ENCODE results near the gene FAM81A. TPM values are rescaled to one million over a fixed set of nuclear protein-coding genes. Genes with fewer than 3 reads are reported as not detected.
"Not testable (repeated sequence)": the region's sequence is repeated elsewhere in the genome, so short reads cannot be mapped to it uniquely, and the experiment has no call there.

Gene FAM81A
- total RNA-seq, 1 donor from 2014 or later, result 0.35 TPM

GRCh38 chr15:59484399-59484798 lies 46.4 kb downstream of the FAM81A start:
- no peak for DNase-seq (ENCODE audit: low spot score)

DNA sequence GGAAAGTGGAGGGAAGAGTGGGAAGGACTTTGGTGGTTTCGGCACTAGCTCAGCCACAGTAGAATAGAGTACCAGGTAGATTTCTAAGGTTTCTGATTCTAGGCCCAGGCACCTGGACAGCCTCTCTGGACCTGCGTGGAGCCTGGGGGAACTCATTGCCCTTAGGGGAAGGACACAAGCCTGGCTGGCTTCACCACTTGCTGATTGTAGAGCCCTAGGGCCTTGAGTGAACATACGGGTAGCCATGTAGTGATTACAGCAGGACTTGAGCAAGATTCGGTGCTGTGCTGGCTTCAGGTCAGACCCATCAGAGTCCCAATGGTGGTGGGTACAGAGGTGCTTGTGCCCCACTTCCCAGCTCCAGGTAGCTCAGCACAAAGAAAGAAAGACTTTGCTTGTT lies 47.0 kb downstream of the FAM81A start:
- DNase-seq (ENCODE audit: low spot score), result no peak

DNA sequence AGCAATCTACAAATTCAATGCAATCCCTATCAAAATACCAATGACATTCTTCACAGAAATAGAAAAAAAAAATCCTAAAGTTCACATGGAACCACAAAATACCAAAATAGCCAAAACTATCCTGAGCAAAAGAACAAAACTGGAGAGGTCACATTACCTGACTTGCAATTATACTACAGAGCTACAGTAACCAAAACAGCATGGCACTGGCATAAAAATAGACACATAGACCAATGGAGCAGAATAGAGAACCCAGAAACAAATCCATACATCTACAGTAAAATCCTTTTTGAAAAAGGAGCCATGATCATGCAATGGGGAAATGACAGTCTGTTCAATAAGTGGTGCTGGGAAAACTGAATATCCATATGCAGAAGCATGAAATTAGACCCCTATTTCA lies 51.5 kb downstream of the FAM81A start:
- DNase-seq (ENCODE audit: low spot score), result not testable (repeated sequence)

GRCh38 chr15:59491062-59491461 lies 53.1 kb downstream of the FAM81A start:
- DNase-seq (ENCODE audit: low spot score), result no peak

- DNase-seq (ENCODE audit: low spot score), result no peak
These were observed 54.7 kb downstream of the FAM81A start for GRCh38 chr15:59492389-59493377.

GRCh38 chr15:59501597-59501996 lies 63.6 kb downstream of the FAM81A start:
- DNase-seq (ENCODE audit: low spot score), result no peak

GRCh38 chr15:59515190-59515589 lies 77.2 kb downstream of the FAM81A start:
- no peak for DNase-seq (ENCODE audit: low spot score)

DNA sequence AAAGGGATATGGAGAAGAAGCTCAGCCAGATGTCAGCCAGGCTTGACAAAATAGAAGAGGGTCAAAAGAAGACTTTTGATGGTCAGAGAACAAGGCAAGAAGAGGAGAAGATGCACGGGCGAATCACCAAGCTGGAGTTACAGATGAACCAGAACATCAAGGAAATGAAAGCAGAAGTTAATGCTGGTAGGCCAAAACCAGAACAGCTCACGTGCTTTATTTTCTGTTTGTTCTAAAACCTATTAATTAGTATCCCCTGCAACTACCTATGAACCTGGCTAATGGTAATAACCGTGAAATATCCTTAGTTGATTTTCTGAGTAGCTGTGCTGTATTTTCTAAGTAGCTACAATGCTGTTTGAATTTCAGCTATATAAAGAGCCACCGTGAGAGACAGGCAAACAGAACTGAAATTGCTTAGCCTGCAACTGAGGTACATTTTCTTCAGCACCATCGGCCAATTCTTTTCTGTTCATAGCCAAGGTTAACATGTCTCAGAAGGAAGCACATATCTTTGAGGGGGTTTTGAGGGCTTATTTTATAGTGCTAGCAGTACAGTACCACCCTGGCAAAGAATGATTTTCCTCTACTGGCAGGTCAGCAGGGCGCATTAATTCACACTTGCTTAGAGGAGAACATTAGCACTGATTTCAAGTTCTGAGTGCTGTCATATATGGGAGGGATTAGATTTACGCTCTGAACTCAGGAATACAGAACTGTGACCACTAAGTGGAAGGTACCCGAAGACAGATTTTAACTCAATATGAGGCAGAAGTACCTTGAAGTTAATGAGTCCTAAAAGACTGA lies 78.9 kb downstream of the FAM81A start:
- DNase-seq (ENCODE audit: low spot score), result no peak

- DNase-seq (ENCODE audit: low spot score), result no peak
These were observed 81.3 kb downstream of the FAM81A start for GRCh38 chr15:59519329-59519728.

DNA sequence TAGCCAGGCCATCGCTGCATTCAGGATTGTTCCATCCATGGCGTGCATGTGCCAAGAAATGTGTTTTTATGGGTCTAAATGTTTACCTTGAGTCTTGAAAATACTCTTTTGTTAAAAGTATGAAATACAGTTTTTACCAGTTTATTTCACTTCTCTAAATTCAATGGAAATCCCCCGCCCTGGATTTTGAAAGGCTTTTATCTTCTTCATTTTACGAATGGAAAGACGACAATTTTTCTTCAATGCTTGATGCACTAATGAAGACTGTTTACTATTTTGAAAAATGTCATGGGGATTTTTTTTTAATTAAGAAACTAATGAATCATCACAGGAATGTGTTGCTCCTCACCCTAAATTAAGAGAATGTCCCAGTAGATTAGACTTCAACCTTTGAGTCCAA lies 83.5 kb downstream of the FAM81A start:
- DNase-seq (ENCODE audit: low spot score), result no peak

DNA sequence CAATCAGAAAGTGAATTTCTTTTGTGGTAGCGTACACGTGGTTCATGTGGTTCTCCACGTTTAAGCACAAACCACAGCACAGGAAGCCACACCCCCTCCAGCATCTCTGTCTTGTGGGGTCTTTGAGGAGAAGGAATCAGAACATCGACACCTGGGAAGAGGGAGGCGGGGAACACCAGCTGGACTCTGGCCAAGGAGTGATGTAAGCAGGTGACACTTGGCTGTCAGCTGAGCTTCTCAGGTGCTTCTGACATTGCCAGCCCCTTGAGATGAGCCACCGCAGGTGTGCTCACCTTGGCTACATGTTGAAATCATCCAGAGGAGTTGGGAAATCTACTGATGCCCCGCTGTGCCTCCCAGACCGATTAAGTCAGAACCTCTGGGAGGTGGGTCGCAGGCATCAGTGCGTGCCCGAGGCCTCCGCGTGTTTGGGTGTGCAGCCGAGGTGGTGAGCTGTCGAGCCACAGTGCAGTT lies 85.0 kb downstream of the FAM81A start:
- DNase-seq (ENCODE audit: low spot score), result no peak

GRCh38 chr15:59523702-59524101 lies 85.7 kb downstream of the FAM81A start:
- no peak for DNase-seq (ENCODE audit: low spot score)

DNA sequence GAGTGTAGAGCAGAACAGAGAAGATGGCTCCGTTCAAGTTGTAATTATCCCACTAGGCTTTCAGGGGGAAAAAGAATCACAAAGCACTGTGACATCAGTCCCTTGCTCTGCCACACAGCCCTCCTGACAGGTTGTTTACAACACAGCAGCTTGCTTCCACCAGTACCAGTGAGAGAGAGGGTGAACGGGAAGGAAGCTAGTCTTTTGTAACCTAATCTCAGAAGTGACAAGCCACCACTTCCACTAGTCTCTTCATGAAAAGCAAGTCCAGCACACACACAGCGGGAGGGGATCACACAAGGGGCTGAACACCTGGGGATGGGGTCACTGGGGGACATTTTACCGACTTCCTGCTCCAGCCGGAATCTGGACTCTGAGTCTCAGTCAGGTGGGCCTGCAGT lies 86.3 kb downstream of the FAM81A start:
- DNase-seq (ENCODE audit: low spot score), result no peak

DNA sequence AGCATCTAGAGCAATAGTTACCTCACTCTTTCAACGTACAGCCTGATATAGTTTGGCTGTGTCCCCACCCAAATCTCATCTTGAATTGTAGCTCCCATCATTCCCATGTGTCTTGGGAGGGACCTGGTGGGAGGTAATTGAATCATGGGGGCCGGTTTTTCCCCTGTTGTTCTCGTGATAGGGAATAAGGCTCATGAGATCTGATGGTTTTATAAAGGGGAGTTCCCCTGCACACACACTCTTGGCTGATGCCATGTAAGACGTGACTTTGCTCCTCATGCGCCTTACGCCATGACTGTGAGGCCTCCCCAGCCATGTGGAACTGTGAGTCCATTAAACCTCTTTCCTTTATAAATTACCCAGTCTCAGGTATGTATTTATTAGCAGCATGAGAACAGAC lies 88.5 kb downstream of the FAM81A start:
- not testable (repeated sequence) for DNase-seq (ENCODE audit: low spot score)

- no peak for DNase-seq (ENCODE audit: low spot score)
These were observed 90.4 kb downstream of the FAM81A start for GRCh38 chr15:59528429-59528828.

DNA sequence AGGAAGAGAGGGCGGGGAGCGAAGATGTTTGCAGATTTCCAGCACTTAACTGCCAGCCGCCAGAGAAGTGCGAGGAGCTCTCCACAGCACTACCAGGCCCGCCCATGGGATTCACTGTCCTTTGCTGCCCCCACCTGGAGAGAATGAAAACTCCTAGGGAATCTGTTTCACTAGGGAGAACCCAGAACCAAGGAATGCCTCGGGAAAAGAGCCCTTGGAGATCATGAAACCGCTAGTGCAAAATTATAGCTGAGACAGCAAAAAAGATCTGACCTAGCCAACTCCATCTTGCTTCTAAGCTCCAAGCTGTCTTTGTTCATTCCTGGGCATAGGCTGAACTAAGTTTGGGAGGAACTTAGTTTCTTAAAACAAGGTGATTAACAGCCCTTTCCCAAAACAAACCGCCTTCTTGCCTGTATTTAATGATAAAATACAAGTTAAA lies 91.0 kb downstream of the FAM81A start:
- no peak for DNase-seq (ENCODE audit: low spot score)

GRCh38 chr15:59531066-59531675 lies 93.2 kb downstream of the FAM81A start:
- no peak for DNase-seq (ENCODE audit: low spot score)

- no peak for DNase-seq (ENCODE audit: low spot score)
These were observed 94.9 kb downstream of the FAM81A start for GRCh38 chr15:59532770-59533379.

- DNase-seq (ENCODE audit: low spot score), result no peak
These were observed 98.6 kb downstream of the FAM81A start for GRCh38 chr15:59536553-59536952.

GRCh38 chr15:59537403-59537802 lies 99.4 kb downstream of the FAM81A start:
- no peak for DNase-seq (ENCODE audit: low spot score)

GRCh38 chr15:59538494-59538893 lies 100.5 kb downstream of the FAM81A start:
- no peak for DNase-seq (ENCODE audit: low spot score)

All from mesenteric fat pad (tissue), 1 donor.